Neural cell (in vitro differentiated cells): ENCODE measurements around the gene DDX39B. TPM values are rescaled to one million over a fixed set of nuclear protein-coding genes. Genes with fewer than 3 reads are reported as not detected.

ENCODE experiments used
- H2AFZ ChIP-seq: fragments of 200-600, 300-800 bp; sonication (generic), shearing (Covaris generic); 2 replicates; pipeline ENCODE4 v1.6.0; 2014; ENCODE audit warnings: low read depth, mild to moderate bottlenecking, antibody characterized with exemption, low read length, moderate library complexity
- H3F3A ChIP-seq: fragments of 200-600 bp; shearing (Covaris generic); 2 replicates; pipeline ENCODE4 v1.6.1; 2016; ENCODE audit warnings: mild to moderate bottlenecking, moderate library complexity, mixed read lengths, antibody characterized with exemption, low read length; ENCODE audit not compliant: insufficient read depth, poor library complexity, severe bottlenecking
- H3K27ac ChIP-seq: fragments of 200-600, 300-800 bp; sonication (generic), shearing (Covaris generic); 2 replicates; pipeline ENCODE4 v1.5.1; 2014; ENCODE audit warnings: mild to moderate bottlenecking, low read length, moderate library complexity
- H3K27me3 ChIP-seq: fragments of 300-800, 200-600 bp; sonication (generic), shearing (Covaris generic); 2 replicates; pipeline ENCODE4 v1.6.0; 2014; ENCODE audit warnings: mild to moderate bottlenecking, low read depth, low read length, moderate library complexity; ENCODE audit not compliant: insufficient read depth
- H3K36me3 ChIP-seq: fragments of 300-800, 200-600 bp; sonication (generic), shearing (Covaris generic); 2 replicates; pipeline ENCODE4 v1.5.1; 2014; ENCODE audit warnings: mild to moderate bottlenecking, antibody characterized with exemption, low read length, moderate library complexity; ENCODE audit not compliant: insufficient read depth
- H3K4me2 ChIP-seq: fragments of 300-800, 200-600 bp; sonication (generic), shearing (Covaris generic); 2 replicates; pipeline ENCODE4 v1.6.0; 2014; ENCODE audit warnings: mild to moderate bottlenecking, low read length
- H3K4me3 ChIP-seq: fragments of 300-800, 200-600 bp; sonication (generic), shearing (Covaris generic); 2 replicates; pipeline ENCODE4 v1.5.1; 2014; ENCODE audit warnings: mild to moderate bottlenecking, low read length, moderate library complexity
- H3K79me2 ChIP-seq: fragments of 200-600 bp; shearing (Covaris generic); replicated peaks from 2 replicates; pipeline ENCODE4 v1.6.0; 2014; ENCODE audit warnings: mild to moderate bottlenecking, low read length, moderate library complexity; ENCODE audit not compliant: insufficient read depth
- H3K9ac ChIP-seq: fragments of 300-800, 200-600 bp; sonication (generic), shearing (Covaris generic); 2 replicates; pipeline ENCODE4 v1.6.1; 2016; ENCODE audit warnings: mild to moderate bottlenecking, low read length, mixed read lengths
- H3K9me2 ChIP-seq: fragments of 200-600 bp; shearing (Covaris generic); 2 replicates; pipeline ENCODE4 v1.6.1; 2016; ENCODE audit warnings: mild to moderate bottlenecking, low read length, mixed read lengths; ENCODE audit not compliant: insufficient read depth
- H3K9me3 ChIP-seq: fragments of 200-600, 300-800 bp; sonication (generic), shearing (Covaris generic); 2 replicates; pipeline ENCODE4 v1.6.1; 2016; ENCODE audit warnings: mild to moderate bottlenecking, mixed run types, low read length, moderate library complexity, mixed read lengths
- H4K20me1 ChIP-seq: fragments of 200-600 bp; shearing (Covaris generic); 2 replicates; pipeline ENCODE4 v1.6.1; 2016; ENCODE audit warnings: mild to moderate bottlenecking, mixed run types; ENCODE audit not compliant: insufficient read depth
- CTCF ChIP-seq: fragments of 450-650 bp; IDR thresholded peaks from 2 replicates; pipeline ENCODE4 v1.5.1; 2014; ENCODE audit warnings: antibody characterized with exemption, mild to moderate bottlenecking, moderate library complexity; ENCODE audit not compliant: poor library complexity, severe bottlenecking
- EP300 ChIP-seq: fragments of 450-650 bp; conservative IDR thresholded peaks from 2 replicates; pipeline ENCODE4 v1.6.1; 2014; ENCODE audit warnings: antibody characterized with exemption, mild to moderate bottlenecking, moderate library complexity; ENCODE audit not compliant: poor library complexity, severe bottlenecking
- EZH2 ChIP-seq: fragments of 200-600, 300-800 bp; shearing (Covaris generic), sonication (generic); IDR thresholded peaks from 2 replicates; pipeline ENCODE4 v1.6.1; 2014; ENCODE audit warnings: antibody characterized with exemption, low read length, borderline replicate concordance, mild to moderate bottlenecking; ENCODE audit not compliant: insufficient read depth, poor library complexity, severe bottlenecking
- MXI1 ChIP-seq: fragments of 450-650 bp; conservative IDR thresholded peaks from 2 replicates; pipeline ENCODE4 v1.6.1; 2014; ENCODE audit warnings: antibody characterized with exemption, mild to moderate bottlenecking; ENCODE audit not compliant: poor library complexity, severe bottlenecking
- POLR2AphosphoS5 ChIP-seq: IDR thresholded peaks from 2 replicates; pipeline ENCODE4 v1.6.1; 2012
- RAD21 ChIP-seq: fragments of 450-650 bp; conservative IDR thresholded peaks from 2 replicates; pipeline ENCODE4 v1.6.1; 2014; ENCODE audit warnings: antibody characterized with exemption, mild to moderate bottlenecking, moderate library complexity
- REST ChIP-seq: IDR thresholded peaks from 2 replicates; pipeline ENCODE4 v1.6.1; 2012; ENCODE audit warnings: borderline replicate concordance
- SMC3 ChIP-seq: fragments of 450-650 bp; conservative IDR thresholded peaks from 2 replicates; pipeline ENCODE4 v1.6.1; 2014; ENCODE audit warnings: antibody characterized with exemption, mild to moderate bottlenecking, moderate library complexity; ENCODE audit not compliant: poor library complexity
- TAF1 ChIP-seq: IDR thresholded peaks from 2 replicates; pipeline ENCODE4 v1.6.1; 2012; ENCODE audit warnings: low read depth
- polyA plus RNA-seq: library from polyadenylated mRNA; depleted of rRNA; stranded (reverse); fragments of >200 nt; gene quantifications from 2 replicates; pipeline ENCODE4 v1.2.3, GENCODE V29; 2014

The DDX39B gene
- polyA plus RNA-seq, 1 donor from 2014 or later, result 313 TPM

- Histone ChIP-seq H3K4me2 (no peak overlapping the region), H3K27ac (no peak overlapping the region), H3K9me3 (no peaks in the 10 kb centered on the region), H3K27me3 (no peaks in the 10 kb centered on the region), H3K36me3 (no peaks in the 10 kb centered on the region), H3K9me2 (no peaks in the 10 kb centered on the region), H2AFZ (no peak overlapping the region), H3K79me2 (no peaks in the 10 kb centered on the region), H4K20me1 (peaks cover 3% of the 10 kb centered on the region), H3K4me3 (no peak overlapping the region), H3K9ac (no peak overlapping the region), H3F3A (peaks cover 3% of the 10 kb centered on the region)
- TF ChIP-seq REST, result no peak
Observed at GRCh38 chr6:31525932-31526591, 15.7 kb downstream of the DDX39B start.

GRCh38 chr6:31525553-31525931 is 16.3 kb downstream of the DDX39B start:
- Histone ChIP-seq H3K9me2 (no peaks in the 10 kb centered on the region), H3K36me3 (no peaks in the 10 kb centered on the region), H3K4me2 (no peak overlapping the region), H4K20me1 (peaks cover under 1% of the 10 kb centered on the region), H2AFZ (no peak overlapping the region), H3K79me2 (no peaks in the 10 kb centered on the region), H3K9me3 (no peaks in the 10 kb centered on the region), H3K4me3 (no peak overlapping the region), H3K9ac (no peak overlapping the region), H3F3A (peaks cover 3% of the 10 kb centered on the region), H3K27ac (no peak overlapping the region), H3K27me3 (no peaks in the 10 kb centered on the region)
- TF ChIP-seq POLR2AphosphoS5, result no peak
- no peak for TF ChIP-seq TAF1
- TF ChIP-seq RAD21, result no peak
- TF ChIP-seq SMC3, result no peak
- TF ChIP-seq EZH2, result no peak
- TF ChIP-seq REST, result no peak
- TF ChIP-seq MXI1, result no peak
- TF ChIP-seq EP300, result no peak
- no peak for TF ChIP-seq CTCF
